ENCODE measurements around the gene STRN3.
A peak's percentile ranks its signal among the peaks of the same experiment; 100 is the strongest.
"Not testable (repeated sequence)": the region's sequence is repeated elsewhere in the genome, so short reads cannot be mapped to it uniquely, and the experiment has no call there.

The STRN3 gene

GRCh38 chr14:30906752-30907658 is 119.2 kb downstream of the STRN3 start:
- Mint-ChIP-seq H3K27me3 (no peaks in the 10 kb centered on the region), H3K36me3 (ENCODE audit: low read depth) (peaks cover 48% of the 10 kb centered on the region)
- DNase-seq: no peak

GRCh38 chr14:30903285-30904124 is 122.7 kb downstream of the STRN3 start:
- H3K9me3 Mint-ChIP-seq: no peaks in the 10 kb centered on the region
- H3K27ac Mint-ChIP-seq: no peak overlapping the region
- no peak overlapping the region for H3K4me3 Mint-ChIP-seq
- no peaks in the 10 kb centered on the region for H3K27me3 Mint-ChIP-seq
- no peak for DNase-seq
- peaks cover 3% of the 10 kb centered on the region for H3K4me1 Mint-ChIP-seq (ENCODE audit: low read depth)
- peaks cover 58% of the 10 kb centered on the region for H3K36me3 Mint-ChIP-seq (ENCODE audit: low read depth)

More at GRCh38 chr14:30906752-30907658, 119.2 kb downstream of the STRN3 start:
- Mint-ChIP-seq H3K27ac (no peak overlapping the region), H3K4me1 (ENCODE audit: low read depth) (peaks cover 3% of the 10 kb centered on the region), H3K9me3 (no peaks in the 10 kb centered on the region), H3K4me3 (no peak overlapping the region)

- H3K27ac Mint-ChIP-seq; DNase-seq; H3K9me3 Mint-ChIP-seq; H3K27me3 Mint-ChIP-seq; H3K4me1 Mint-ChIP-seq (ENCODE audit: low read depth); H3K4me3 Mint-ChIP-seq: not testable (repeated sequence)
- H3K36me3 Mint-ChIP-seq (ENCODE audit: low read depth): peaks cover 67% of the 10 kb centered on the region
These were observed 129.1 kb downstream of the STRN3 start for GRCh38 chr14:30897121-30897520.

- Mint-ChIP-seq H3K27ac (peak overlapping the region; percentile 41), H3K9me3 (no peaks in the 10 kb centered on the region), H3K4me1 (ENCODE audit: low read depth) (no peaks in the 10 kb centered on the region), H3K4me3 (no peak overlapping the region), H3K27me3 (no peaks in the 10 kb centered on the region), H3K36me3 (ENCODE audit: low read depth) (peaks cover 63% of the 10 kb centered on the region)
- no peak for DNase-seq
These were observed 129.7 kb downstream of the STRN3 start for GRCh38 chr14:30896435-30896834.

- Mint-ChIP-seq H3K9me3 (no peaks in the 10 kb centered on the region), H3K27ac (no peak overlapping the region), H3K36me3 (ENCODE audit: low read depth) (peaks cover 55% of the 10 kb centered on the region), H3K4me1 (ENCODE audit: low read depth) (no peaks in the 10 kb centered on the region), H3K4me3 (no peak overlapping the region), H3K27me3 (no peaks in the 10 kb centered on the region)
- DNase-seq: no peak
These were observed 131.2 kb downstream of the STRN3 start for GRCh38 chr14:30894923-30895515.

GRCh38 chr14:30893819-30894218 is 132.4 kb downstream of the STRN3 start:
- H3K4me1 Mint-ChIP-seq (ENCODE audit: low read depth): peaks cover 9% of the 10 kb centered on the region
- peaks cover 46% of the 10 kb centered on the region for H3K36me3 Mint-ChIP-seq (ENCODE audit: low read depth)
- no peaks in the 10 kb centered on the region for H3K27me3 Mint-ChIP-seq
- DNase-seq: no peak
- H3K27ac Mint-ChIP-seq: no peak overlapping the region
- no peak overlapping the region for H3K4me3 Mint-ChIP-seq
- no peaks in the 10 kb centered on the region for H3K9me3 Mint-ChIP-seq

GRCh38 chr14:30889244-30889594 is 137.0 kb downstream of the STRN3 start:
- DNase-seq: no peak
- peaks cover 11% of the 10 kb centered on the region for H3K4me1 Mint-ChIP-seq (ENCODE audit: low read depth)
- peak overlapping the region; percentile 23 for H3K27ac Mint-ChIP-seq
- H3K9me3 Mint-ChIP-seq: no peaks in the 10 kb centered on the region
- peaks cover 7% of the 10 kb centered on the region for H3K36me3 Mint-ChIP-seq (ENCODE audit: low read depth)
- H3K4me3 Mint-ChIP-seq: no peak overlapping the region
- H3K27me3 Mint-ChIP-seq: no peaks in the 10 kb centered on the region

GRCh38 chr14:30888480-30889243 is 137.5 kb downstream of the STRN3 start:
- DNase-seq: no peak
- no peak overlapping the region for H3K4me3 Mint-ChIP-seq
- H3K4me1 Mint-ChIP-seq (ENCODE audit: low read depth): peaks cover 11% of the 10 kb centered on the region
- peaks cover 5% of the 10 kb centered on the region for H3K36me3 Mint-ChIP-seq (ENCODE audit: low read depth)
- no peaks in the 10 kb centered on the region for H3K9me3 Mint-ChIP-seq
- H3K27ac Mint-ChIP-seq: peak overlapping the region; percentile 23
- H3K27me3 Mint-ChIP-seq: no peaks in the 10 kb centered on the region

GRCh38 chr14:30885840-30886740 is 140.1 kb downstream of the STRN3 start:
- Mint-ChIP-seq H3K4me3 (no peak overlapping the region), H3K9me3 (no peaks in the 10 kb centered on the region), H3K36me3 (ENCODE audit: low read depth) (no peaks in the 10 kb centered on the region), H3K27me3 (no peaks in the 10 kb centered on the region), H3K4me1 (ENCODE audit: low read depth) (peaks cover 13% of the 10 kb centered on the region), H3K27ac (no peak overlapping the region)
- no peak for DNase-seq

- H3K4me3 Mint-ChIP-seq: no peak overlapping the region
- no peaks in the 10 kb centered on the region for H3K27me3 Mint-ChIP-seq
- no peak overlapping the region for H3K27ac Mint-ChIP-seq
- no peaks in the 10 kb centered on the region for H3K9me3 Mint-ChIP-seq
- peaks cover 13% of the 10 kb centered on the region for H3K4me1 Mint-ChIP-seq (ENCODE audit: low read depth)
- no peaks in the 10 kb centered on the region for H3K36me3 Mint-ChIP-seq (ENCODE audit: low read depth)
- DNase-seq: no peak
These were observed 141.3 kb downstream of the STRN3 start for GRCh38 chr14:30884901-30885300.

- Mint-ChIP-seq H3K27me3 (no peaks in the 10 kb centered on the region), H3K9me3 (no peaks in the 10 kb centered on the region), H3K36me3 (ENCODE audit: low read depth) (no peaks in the 10 kb centered on the region), H3K27ac (no peak overlapping the region), H3K4me1 (ENCODE audit: low read depth) (peaks cover 2% of the 10 kb centered on the region), H3K4me3 (no peak overlapping the region)
- no peak for DNase-seq
These were observed 142.5 kb downstream of the STRN3 start for GRCh38 chr14:30883508-30884294.

GRCh38 chr14:30882431-30882830 is 143.7 kb downstream of the STRN3 start:
- Mint-ChIP-seq H3K36me3 (ENCODE audit: low read depth) (no peaks in the 10 kb centered on the region), H3K4me3 (no peak overlapping the region), H3K4me1 (ENCODE audit: low read depth) (peaks cover 2% of the 10 kb centered on the region), H3K27ac (no peak overlapping the region), H3K9me3 (no peaks in the 10 kb centered on the region), H3K27me3 (peaks cover 4% of the 10 kb centered on the region)
- no peak for DNase-seq

GRCh38 chr14:30876692-30877091 is 149.5 kb downstream of the STRN3 start:
- Mint-ChIP-seq H3K9me3 (no peaks in the 10 kb centered on the region), H3K27me3 (peaks cover 48% of the 10 kb centered on the region), H3K4me1 (ENCODE audit: low read depth) (peaks cover 16% of the 10 kb centered on the region), H3K4me3 (no peak overlapping the region), H3K27ac (no peak overlapping the region), H3K36me3 (ENCODE audit: low read depth) (no peaks in the 10 kb centered on the region)
- DNase-seq: no peak

Data from activated T-cell treated with anti-CD3 and anti-CD28 coated beads, Interleukin-2, amount 50 U/mL, for 24 hours (primary cell).